Measurements from ENCODE around the gene LYAR.

GRCh38 chr4:4296283-4296846 lies 6.4 kb upstream of the LYAR start:
- no peak for TF ChIP-seq CENPX (CRISPR knock-in tag; IDR thresholded peaks at IDR 0.05)
- TF ChIP-seq TOPORS (CRISPR knock-in tag; IDR thresholded peaks at IDR 0.05): no peak
- TF ChIP-seq, protein P1, sequence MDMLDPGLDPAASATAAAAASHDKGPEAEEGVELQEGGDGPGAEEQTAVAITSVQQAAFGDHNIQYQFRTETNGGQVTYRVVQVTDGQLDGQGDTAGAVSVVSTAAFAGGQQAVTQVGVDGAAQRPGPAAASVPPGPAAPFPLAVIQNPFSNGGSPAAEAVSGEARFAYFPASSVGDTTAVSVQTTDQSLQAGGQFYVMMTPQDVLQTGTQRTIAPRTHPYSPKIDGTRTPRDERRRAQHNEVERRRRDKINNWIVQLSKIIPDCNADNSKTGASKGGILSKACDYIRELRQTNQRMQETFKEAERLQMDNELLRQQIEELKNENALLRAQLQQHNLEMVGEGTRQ (IDR thresholded peaks at IDR 0.05; ENCODE audit: low read depth, low read length): no peak
- TF ChIP-seq, protein P1 (CRISPR knock-in tag; IDR thresholded peaks at IDR 0.05; ENCODE audit: borderline replicate concordance): no peak

Data from HepG2 (cell line).